GM20431 (cell line): Measurements from ENCODE around the gene CTPS1.

Experiments used
- in situ Hi-C: fragments of 300-500 bp; cut with MseI, MboI; formaldehyde crosslinking; loops from one replicate; pipeline ENCODE4 v1.15.0; 2020; ENCODE audit warnings: low sequenced_read_pairs; ENCODE audit not compliant: unreplicated experiment

The CTPS1 gene

GRCh38 chr1:41048540-41048939 is 69.0 kb downstream of the CTPS1 start:
- in situ Hi-C loops = no loop called here

- in situ Hi-C loops = no loop called here
These were observed 71.5 kb downstream of the CTPS1 start for GRCh38 chr1:41051022-41051421.

- in situ Hi-C loops = no loop called here
These were observed 73.8 kb downstream of the CTPS1 start for GRCh38 chr1:41053316-41053715.

GRCh38 chr1:41056907-41057306 is 77.4 kb downstream of the CTPS1 start:
- in situ Hi-C loops = no loop called here
